ENCODE measurements around the gene RGS18. TPM values are rescaled to one million over a fixed set of nuclear protein-coding genes. Genes with fewer than 3 reads are reported as not detected.

The RGS18 gene
- total and polyA plus RNA-seq, 2 of the 8 experiments (the other 6 are each of a cell fraction or from before 2014, with no cell fraction given): not detected

DNA sequence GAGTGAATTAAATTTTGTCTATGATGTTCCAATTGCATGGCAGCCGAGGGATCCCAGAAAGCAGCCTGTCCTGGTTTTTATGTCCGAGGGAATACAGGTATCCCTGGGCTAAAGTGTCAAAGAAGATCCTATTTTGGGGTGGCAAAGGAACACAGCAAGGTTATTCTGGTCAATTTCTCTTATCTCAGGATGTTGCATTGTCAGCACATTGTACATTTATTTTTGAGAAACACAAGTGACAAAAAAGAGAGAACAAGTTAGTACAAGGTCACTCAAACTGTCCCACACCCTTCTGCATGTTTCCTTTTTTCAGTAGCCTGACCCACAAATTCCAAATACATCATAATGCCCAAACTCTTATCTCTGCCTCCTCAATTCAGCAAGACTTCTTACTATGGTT is 17.7 kb downstream of the RGS18 start:
- CTCF ChIA-PET (ENCODE audit: partially characterized antibody): no interaction called here
- Histone ChIP-seq H3K9me3 (ENCODE audit: insufficient read depth in 2 of 2, low read depth in 1 of 2, low read length in 1 of 2) (no peaks in the 10 kb centered on the region), H4K20me1 (replicated peaks in 1 of 2; ENCODE audit: control insufficient read depth in 1 of 2, insufficient read depth in 2 of 2, low read length in 2 of 2) (no peaks in the 10 kb centered on the region), H3K79me1 (ENCODE audit: low read depth, low read length) (no peaks in the 10 kb centered on the region), H2AFZ (ENCODE audit: low read length) (no peak overlapping the region), H3K36me3 (ENCODE audit: control insufficient read depth in 2 of 4, insufficient read depth in 4 of 4, low read length in 3 of 4) (no peaks in the 10 kb centered on the region), H3K4ac (replicated peaks; ENCODE audit: insufficient read length, low read depth, low read length) (no peak overlapping the region), H3K27ac (ENCODE audit: low read depth, low read length) (no peak overlapping the region), H3K9ac (replicated peaks in 1 of 4; ENCODE audit: extremely low read depth in 1 of 4, low read depth in 3 of 4, low read length in 3 of 4) (no peak overlapping the region), H2BK20ac (ENCODE audit: low read length) (no peak overlapping the region), H3K56ac (replicated peaks; ENCODE audit: insufficient read length, low read depth, low read length) (no peak overlapping the region), H3K4me1 (replicated peaks in 1 of 4; ENCODE audit: control insufficient read depth in 3 of 4, insufficient read depth in 4 of 4, low read length in 3 of 4) (no peaks in the 10 kb centered on the region), H3K79me2 (ENCODE audit: control insufficient read depth in 1 of 2, insufficient read depth in 2 of 2, low read length in 2 of 2) (no peaks in the 10 kb centered on the region), H3K14ac (ENCODE audit: insufficient read length) (no peak overlapping the region), H2BK15ac (ENCODE audit: low read length) (no peak overlapping the region), H2BK12ac (ENCODE audit: low read depth, low read length) (no peak overlapping the region), H3K18ac (ENCODE audit: extremely low read depth, low read length) (no peak overlapping the region), H3K23me2 (ENCODE audit: low read depth, low read length) (no peaks in the 10 kb centered on the region), H3K4me3 (ENCODE audit: extremely low read depth in 1 of 4, insufficient read depth in 2 of 4, low read depth in 3 of 4, low read length in 4 of 4) (no peak overlapping the region), H2AK5ac (ENCODE audit: low read depth, low read length) (no peak overlapping the region), H2BK120ac (replicated peaks; ENCODE audit: low read depth, low read length) (no peak overlapping the region), H3K27me3 (replicated peaks in 1 of 4; ENCODE audit: control insufficient read depth in 3 of 4, extremely low read depth in 1 of 4, insufficient read depth in 3 of 4, low read length in 3 of 4) (peaks cover 0 to 1% (median 0%) of the 10 kb centered on the region in 4 experiments; a peak in 1 of 7 replicates), H4K8ac (ENCODE audit: extremely low read depth, insufficient read depth, low read length) (no peak overlapping the region), H2BK5ac (ENCODE audit: low read depth, low read length) (no peak overlapping the region), H3K23ac (ENCODE audit: insufficient read length) (no peak overlapping the region), H4K5ac (ENCODE audit: insufficient read length, low read depth, low read length) (no peak overlapping the region), H3K4me2 (ENCODE audit: insufficient read depth in 1 of 2, low read depth in 2 of 2, low read length in 2 of 2) (no peak overlapping the region), H4K91ac (replicated peaks; ENCODE audit: insufficient read length, low read length) (no peak overlapping the region)
- TF ChIP-seq KDM5A (IDR thresholded peaks at IDR 0.05; ENCODE audit: low read length) (no peak), MAFK (IDR thresholded peaks at IDR 0.05; ENCODE audit: low read depth, low read length) (peak; percentile 4; the same call in 1 of the 2 replicates)
- 86% methylated on average over 2 of the region's 2 CpGs; no CpG with 5 or more reads in 1 of the 2 experiments for WGBS, 2 experiments (ENCODE audit: extremely low coverage in 1 of 2, insufficient coverage in 1 of 2, insufficient read length in 1 of 2, insufficient replicate concordance in 2 of 2, low coverage in 1 of 2, low lambda C conversion rate in 2 of 2, missing lambda C conversion rate in 1 of 2)
- DNase-seq (ENCODE audit: low read depth in 1 of 2, low spot score in 2 of 2): no peak
- POLR2A ChIA-PET (ENCODE audit: partially characterized antibody): no interaction called here
- FAIRE-seq: no peak
